Measurements from ENCODE around the gene OR13C3. TPM values are rescaled to one million over a fixed set of nuclear protein-coding genes. Genes with fewer than 3 reads are reported as not detected.
"Not testable (repeated sequence)": the region's sequence is repeated elsewhere in the genome, so short reads cannot be mapped to it uniquely, and the experiment has no call there.

Gene OR13C3
- not detected for polyA plus RNA-seq (2012; ENCODE audit: insufficient read depth, insufficient read length)

GRCh38 chr9:104536756-104537155, at the start of gene OR13C3:
Gene OR13C3, minus strand, starts transcription at chr9:104536856. Its CDS starts 133 bp downstream, at chr9:104536723.
- no peak within 1 kb of the TSS for H3K4me3 ChIP-seq (ENCODE audit: low read length)

GRCh38 chr9:104580562-104580961, 43.9 kb upstream of the OR13C3 start:
- no peak overlapping the region for H3K4me3 ChIP-seq (ENCODE audit: low read length)
- DNase-seq (ENCODE audit: low read depth, low spot score), result no peak

More at GRCh38 chr9:104536756-104537155, at the start of gene OR13C3:
- DNase-seq (ENCODE audit: low read depth, low spot score), result no peak

GRCh38 chr9:104577263-104577662, 40.6 kb upstream of the OR13C3 start:
- no peak for DNase-seq (ENCODE audit: low read depth, low spot score)

GRCh38 chr9:104575456-104575855, 38.8 kb upstream of the OR13C3 start:
- no peak overlapping the region for H3K4me3 ChIP-seq (ENCODE audit: low read length)
- DNase-seq (ENCODE audit: low read depth, low spot score), result no peak

More at GRCh38 chr9:104577263-104577662, 40.6 kb upstream of the OR13C3 start:
- no peak overlapping the region for H3K4me3 ChIP-seq (ENCODE audit: low read length)

- DNase-seq (ENCODE audit: low read depth, low spot score), result no peak
- H3K4me3 ChIP-seq (ENCODE audit: low read length), result no peak overlapping the region
These were observed 36.0 kb upstream of the OR13C3 start for GRCh38 chr9:104572612-104573011.

GRCh38 chr9:104568868-104569267, 32.2 kb upstream of the OR13C3 start, which contains the start of gene OR13C8:
Gene OR13C8, plus strand, starts transcription at chr9:104569168. Its CDS starts 0 bp downstream, at chr9:104569168.
- no peak for DNase-seq (ENCODE audit: low read depth, low spot score)
- no peak within 1 kb of the TSS for H3K4me3 ChIP-seq (ENCODE audit: low read length)

GRCh38 chr9:104564358-104564757, 27.7 kb upstream of the OR13C3 start:
- no peak for DNase-seq (ENCODE audit: low read depth, low spot score)
- H3K4me3 ChIP-seq (ENCODE audit: low read length), result no peak overlapping the region

- no peak overlapping the region for H3K4me3 ChIP-seq (ENCODE audit: low read length)
- peak; percentile 4 for DNase-seq (ENCODE audit: low read depth, low spot score)
These were observed 20.4 kb upstream of the OR13C3 start for GRCh38 chr9:104556830-104557634.

GRCh38 chr9:104555521-104555920, 18.9 kb upstream of the OR13C3 start:
- no peak overlapping the region for H3K4me3 ChIP-seq (ENCODE audit: low read length)
- DNase-seq (ENCODE audit: low read depth, low spot score), result no peak

- no peak for DNase-seq (ENCODE audit: low read depth, low spot score)
- no peak overlapping the region for H3K4me3 ChIP-seq (ENCODE audit: low read length)
These were observed 16.6 kb upstream of the OR13C3 start for GRCh38 chr9:104553261-104553660.

GRCh38 chr9:104544644-104545043, 8.0 kb upstream of the OR13C3 start:
- DNase-seq (ENCODE audit: low read depth, low spot score), result no peak
- H3K4me3 ChIP-seq (ENCODE audit: low read length), result no peak overlapping the region

- H3K4me3 ChIP-seq (ENCODE audit: low read length), result no peak overlapping the region
- no peak for DNase-seq (ENCODE audit: low read depth, low spot score)
These were observed 2.6 kb upstream of the OR13C3 start for GRCh38 chr9:104539275-104539674.

GRCh38 chr9:104527109-104527508, 9.5 kb downstream of the OR13C3 start, which contains the start of gene OR13C4:
Gene OR13C4, minus strand, starts transcription at chr9:104527209. Its CDS starts 0 bp downstream, at chr9:104527209.
- DNase-seq (ENCODE audit: low read depth, low spot score), result no peak
- H3K4me3 ChIP-seq (ENCODE audit: low read length), result no peak within 1 kb of the TSS

- not testable (repeated sequence) for H3K4me3 ChIP-seq (ENCODE audit: low read length)
These were observed 16.4 kb downstream of the OR13C3 start for GRCh38 chr9:104520241-104520640.

GRCh38 chr9:104514901-104515300, 21.8 kb downstream of the OR13C3 start:
- DNase-seq (ENCODE audit: low read depth, low spot score), result no peak
- no peak overlapping the region for H3K4me3 ChIP-seq (ENCODE audit: low read length)

More at GRCh38 chr9:104520241-104520640, 16.4 kb downstream of the OR13C3 start:
- not testable (repeated sequence) for DNase-seq (ENCODE audit: low read depth, low spot score)

- DNase-seq (ENCODE audit: low read depth, low spot score), result no peak
- H3K4me3 ChIP-seq (ENCODE audit: low read length), result no peak overlapping the region
These were observed 30.1 kb downstream of the OR13C3 start for GRCh38 chr9:104506565-104506964.

GRCh38 chr9:104503963-104504362, 32.7 kb downstream of the OR13C3 start, which contains the start of gene OR13F1:
Gene OR13F1, plus strand, starts transcription at chr9:104504263. Its CDS starts 0 bp downstream, at chr9:104504263.
- H3K4me3 ChIP-seq (ENCODE audit: low read length), result no peak within 1 kb of the TSS
- no peak for DNase-seq (ENCODE audit: low read depth, low spot score)

GRCh38 chr9:104503440-104503839, 33.2 kb downstream of the OR13C3 start:
- DNase-seq (ENCODE audit: low read depth, low spot score), result no peak
- H3K4me3 ChIP-seq (ENCODE audit: low read length), result no peak overlapping the region

GRCh38 chr9:104494808-104495207, 41.8 kb downstream of the OR13C3 start:
- DNase-seq (ENCODE audit: low read depth, low spot score), result peak; percentile 25
- H3K4me3 ChIP-seq (ENCODE audit: low read length), result no peak overlapping the region

Measured in Jurkat, Clone E6-1 (cell line).